Testis (tissue), 2 donors: ENCODE measurements around the gene KDM1B.

Source experiments
- POLR2A ChIP-seq: fragments of 450-650 bp; IDR thresholded peaks from one replicate; pipeline ENCODE4 v1.6.1; 2017; ENCODE audit warnings: antibody characterized with exemption, mild to moderate bottlenecking, moderate library complexity
- TF ChIP-seq, protein P1 (sequence below), 3 experiments: fragments of 450-650 bp in 2 of 3; fragments of 200-600 bp in 1 of 3; sonication (generic) in 1 of 3; IDR thresholded peaks; one replicate each; pipeline ENCODE4 v1.5.1; 2016 to 2019; ENCODE audit warnings: antibody characterized with exemption in 3 of 3, mild to moderate bottlenecking in 2 of 3, moderate library complexity in 1 of 3

DNA sequence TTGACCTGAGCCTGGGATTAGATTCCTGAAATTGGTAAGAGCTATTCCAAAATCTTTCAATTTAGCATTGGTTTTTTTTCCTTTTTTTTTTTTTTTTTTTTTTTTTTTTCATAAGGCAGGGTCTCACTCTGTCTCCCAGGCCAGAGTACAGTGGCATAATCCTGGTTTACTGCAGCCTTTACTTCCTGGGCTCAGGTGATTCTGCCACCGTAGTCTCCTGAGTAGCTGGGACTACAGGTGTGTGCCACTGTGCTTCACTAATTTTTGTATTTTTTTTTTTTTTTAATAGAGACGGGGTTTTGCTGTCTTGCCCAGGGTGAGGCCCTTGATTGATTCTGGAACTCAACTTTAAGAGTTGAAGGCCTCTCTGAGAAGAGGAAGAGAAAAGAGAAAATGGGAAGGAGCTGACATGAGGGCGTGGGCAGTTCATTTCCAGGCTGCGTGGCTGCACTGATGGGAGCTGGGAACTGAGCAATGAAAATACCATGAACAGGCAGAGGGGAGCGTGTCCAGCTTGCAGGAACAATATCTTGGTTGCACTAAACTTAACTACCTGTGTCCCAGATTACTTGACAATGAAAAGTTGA is 24.6 kb downstream of the KDM1B start:
- TF ChIP-seq, protein P1, sequence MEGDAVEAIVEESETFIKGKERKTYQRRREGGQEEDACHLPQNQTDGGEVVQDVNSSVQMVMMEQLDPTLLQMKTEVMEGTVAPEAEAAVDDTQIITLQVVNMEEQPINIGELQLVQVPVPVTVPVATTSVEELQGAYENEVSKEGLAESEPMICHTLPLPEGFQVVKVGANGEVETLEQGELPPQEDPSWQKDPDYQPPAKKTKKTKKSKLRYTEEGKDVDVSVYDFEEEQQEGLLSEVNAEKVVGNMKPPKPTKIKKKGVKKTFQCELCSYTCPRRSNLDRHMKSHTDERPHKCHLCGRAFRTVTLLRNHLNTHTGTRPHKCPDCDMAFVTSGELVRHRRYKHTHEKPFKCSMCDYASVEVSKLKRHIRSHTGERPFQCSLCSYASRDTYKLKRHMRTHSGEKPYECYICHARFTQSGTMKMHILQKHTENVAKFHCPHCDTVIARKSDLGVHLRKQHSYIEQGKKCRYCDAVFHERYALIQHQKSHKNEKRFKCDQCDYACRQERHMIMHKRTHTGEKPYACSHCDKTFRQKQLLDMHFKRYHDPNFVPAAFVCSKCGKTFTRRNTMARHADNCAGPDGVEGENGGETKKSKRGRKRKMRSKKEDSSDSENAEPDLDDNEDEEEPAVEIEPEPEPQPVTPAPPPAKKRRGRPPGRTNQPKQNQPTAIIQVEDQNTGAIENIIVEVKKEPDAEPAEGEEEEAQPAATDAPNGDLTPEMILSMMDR (IDR thresholded peaks at IDR 0.05): no peak
- no peak for TF ChIP-seq POLR2A
